Mesothelial cell of epicardium (in vitro differentiated cells): ENCODE measurements around the gene AFF3. TPM values are rescaled to one million over a fixed set of nuclear protein-coding genes. Genes with fewer than 3 reads are reported as not detected.

Experiments used
- DNase-seq, 2 experiments: peaks; one replicate each; pipeline ENCODE4 v3.0.0; 2021; ENCODE audit warnings: low spot score in 2 of 2; ENCODE audit not compliant: unreplicated experiment in 2 of 2
- H3K27ac Mint-ChIP-seq: 2 replicates; pipeline ENCODE4 v1.8.0; 2021; ENCODE audit warnings: mixed read lengths
- H3K27me3 Mint-ChIP-seq: 2 replicates; pipeline ENCODE4 v1.8.0; 2021; ENCODE audit warnings: low read depth, mixed read lengths
- H3K36me3 Mint-ChIP-seq: 2 replicates; pipeline ENCODE4 v1.8.0; 2021; ENCODE audit warnings: mixed read lengths
- H3K4me1 Mint-ChIP-seq: 2 replicates; pipeline ENCODE4 v1.8.0; 2021; ENCODE audit warnings: mixed read lengths
- H3K4me3 Mint-ChIP-seq: 2 replicates; pipeline ENCODE4 v1.8.0; 2021; ENCODE audit warnings: mild to moderate bottlenecking, moderate library complexity, mixed read lengths
- H3K9me3 Mint-ChIP-seq: 2 replicates; pipeline ENCODE4 v1.8.0; 2021; ENCODE audit warnings: mixed read lengths
- CTCF ChIP-seq: fragments of 200-600 bp; sonication (generic); IDR thresholded peaks from one replicate; pipeline ENCODE4 v1.5.0; 2021; ENCODE audit warnings: antibody characterized with exemption; ENCODE audit not compliant: unreplicated experiment
- total RNA-seq: library from RNA; stranded (reverse); gene quantifications from 3 replicates; pipeline ENCODE4 v1.2.1, GENCODE V29; 2021

Gene AFF3
- total RNA-seq, 1 donor from 2014 or later, result 14.4 TPM

- Mint-ChIP-seq H3K36me3 (no peaks in the 10 kb centered on the region), H3K27me3 (no peaks in the 10 kb centered on the region), H3K4me1 (no peaks in the 10 kb centered on the region), H3K9me3 (peaks cover 21% of the 10 kb centered on the region), H3K27ac (no peak overlapping the region), H3K4me3 (no peak overlapping the region)
- no peak for TF ChIP-seq CTCF
- no peak for DNase-seq
These were observed 362.1 kb downstream of the AFF3 start for GRCh38 chr2:99780276-99780675.

GRCh38 chr2:99779276-99779675, 363.1 kb downstream of the AFF3 start:
- H3K27ac Mint-ChIP-seq, result no peak overlapping the region
- H3K4me1 Mint-ChIP-seq, result no peaks in the 10 kb centered on the region
- TF ChIP-seq CTCF, result no peak

GRCh38 chr2:99777656-99778290, 364.6 kb downstream of the AFF3 start:
- Mint-ChIP-seq H3K27ac (no peak overlapping the region), H3K36me3 (peaks cover 7% of the 10 kb centered on the region), H3K27me3 (no peaks in the 10 kb centered on the region), H3K4me3 (no peak overlapping the region), H3K4me1 (peaks cover 3% of the 10 kb centered on the region), H3K9me3 (peaks cover 30% of the 10 kb centered on the region)
- no peak for DNase-seq
- no peak for TF ChIP-seq CTCF

More at GRCh38 chr2:99779276-99779675, 363.1 kb downstream of the AFF3 start:
- no peaks in the 10 kb centered on the region for H3K27me3 Mint-ChIP-seq
- H3K9me3 Mint-ChIP-seq, result peaks cover 27% of the 10 kb centered on the region
- DNase-seq, result no peak
- no peak overlapping the region for H3K4me3 Mint-ChIP-seq
- peaks cover 6% of the 10 kb centered on the region for H3K36me3 Mint-ChIP-seq

GRCh38 chr2:99776906-99777646, 365.3 kb downstream of the AFF3 start:
- no peak for TF ChIP-seq CTCF
- Mint-ChIP-seq H3K4me3 (no peak overlapping the region), H3K27ac (no peak overlapping the region), H3K4me1 (peaks cover 10% of the 10 kb centered on the region), H3K9me3 (peaks cover 30% of the 10 kb centered on the region), H3K27me3 (no peaks in the 10 kb centered on the region), H3K36me3 (peaks cover 7% of the 10 kb centered on the region)
- no peak for DNase-seq

- no peak overlapping the region for H3K27ac Mint-ChIP-seq
- peaks cover 7% of the 10 kb centered on the region for H3K36me3 Mint-ChIP-seq
- H3K27me3 Mint-ChIP-seq, result no peaks in the 10 kb centered on the region
- H3K9me3 Mint-ChIP-seq, result peaks cover 30% of the 10 kb centered on the region
- no peak for DNase-seq
- no peak for TF ChIP-seq CTCF
- H3K4me1 Mint-ChIP-seq, result peaks cover 13% of the 10 kb centered on the region
- no peak overlapping the region for H3K4me3 Mint-ChIP-seq
These were observed 366.0 kb downstream of the AFF3 start for GRCh38 chr2:99776206-99776905.
